COR-L47 (cell line): Measurements from ENCODE around the gene ANKRD62.
"Not testable (repeated sequence)": the region's sequence is repeated elsewhere in the genome, so short reads cannot be mapped to it uniquely, and the experiment has no call there.

Experiments used
- DNase-seq: peaks from one replicate; lab custom pipeline; 2025; lab: John Stamatoyannopoulos, UW

The ANKRD62 gene

GRCh38 chr18:12099160-12099559 is 5.5 kb downstream of the ANKRD62 start:
- no peak for DNase-seq

DNA sequence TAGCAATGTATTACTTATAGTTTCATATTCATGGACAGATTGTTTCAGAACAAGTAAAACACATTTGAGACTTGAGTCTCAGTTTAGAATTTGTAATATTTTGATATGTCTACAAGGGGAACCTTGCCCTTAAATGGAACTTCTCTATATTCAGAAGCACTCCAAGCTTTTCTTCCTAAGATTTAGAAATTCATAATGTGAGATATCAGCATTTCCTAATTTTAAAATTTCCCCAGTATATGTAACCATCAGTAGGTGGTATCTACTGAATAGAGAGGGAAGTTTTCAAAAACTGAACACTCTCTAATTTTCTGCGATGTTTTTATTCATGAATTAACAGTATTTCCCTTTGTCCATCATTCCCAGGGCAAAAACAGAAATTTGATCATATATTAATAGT is 7.6 kb downstream of the ANKRD62 start:
- no peak for DNase-seq

- DNase-seq: no peak
These were observed 8.6 kb downstream of the ANKRD62 start for GRCh38 chr18:12102136-12102842.

- DNase-seq: no peak
These were observed 12.8 kb downstream of the ANKRD62 start for GRCh38 chr18:12106471-12106870.

DNA sequence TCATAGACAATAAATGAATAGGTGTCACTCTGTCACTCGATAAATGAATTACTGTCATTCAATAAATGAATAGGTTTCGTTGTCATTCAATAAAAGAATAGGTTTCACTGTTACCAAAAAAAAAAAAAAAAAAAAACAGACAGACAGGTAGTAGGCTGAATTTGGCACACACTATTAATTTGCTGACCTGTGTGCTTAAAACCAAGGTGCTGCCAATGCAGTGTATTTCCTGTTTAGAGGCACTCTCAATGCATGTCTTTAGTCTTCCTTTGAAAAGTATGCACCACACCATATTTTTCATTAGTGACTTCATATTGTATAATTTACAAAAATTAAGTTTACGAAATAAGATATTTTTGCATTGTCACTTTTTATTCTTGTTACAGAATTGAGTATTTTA is 16.2 kb downstream of the ANKRD62 start:
- no peak for DNase-seq

- DNase-seq: no peak
These were observed 20.5 kb downstream of the ANKRD62 start for GRCh38 chr18:12113999-12114646.

GRCh38 chr18:12119358-12119757 is 25.7 kb downstream of the ANKRD62 start:
- DNase-seq: no peak

GRCh38 chr18:12121175-12122042 is 27.8 kb downstream of the ANKRD62 start:
- no peak for DNase-seq

DNA sequence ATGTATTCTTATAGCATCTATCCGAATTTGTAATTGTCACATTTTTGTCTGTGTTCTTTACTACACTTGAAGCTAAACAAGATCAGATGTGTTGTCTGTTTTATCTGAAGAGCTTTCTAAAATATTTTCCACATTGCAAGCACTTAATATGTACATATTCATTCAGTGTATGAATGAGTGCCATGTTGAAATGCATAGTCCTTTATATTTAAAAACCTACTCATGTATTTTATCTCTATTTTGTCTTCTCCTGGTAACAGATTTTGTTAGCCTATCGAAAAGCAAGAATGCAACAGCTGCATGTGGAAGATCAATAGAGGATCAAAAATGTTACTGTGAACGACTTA is 28.4 kb downstream of the ANKRD62 start:
- DNase-seq: not testable (repeated sequence)

DNA sequence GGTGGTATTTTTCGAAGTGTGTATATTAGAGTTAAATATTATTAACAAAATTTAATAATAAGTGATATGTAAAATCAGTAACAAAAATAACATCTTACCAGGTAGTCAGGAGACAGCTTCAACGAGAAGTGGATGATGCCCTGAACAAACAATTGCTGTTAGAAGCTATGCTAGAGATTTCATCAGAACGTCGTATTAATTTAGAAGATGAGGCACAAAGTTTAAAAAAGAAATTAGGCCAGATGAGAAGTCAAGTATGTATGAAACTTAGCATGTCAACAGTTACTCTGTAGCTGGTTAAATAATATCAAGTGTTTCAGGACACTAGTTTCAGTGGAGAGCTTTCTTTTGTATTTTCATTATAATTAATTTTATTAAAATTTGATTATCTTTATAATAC is 34.0 kb downstream of the ANKRD62 start:
- not testable (repeated sequence) for DNase-seq

- not testable (repeated sequence) for DNase-seq
These were observed 45.2 kb downstream of the ANKRD62 start for GRCh38 chr18:12138831-12139230.

- not testable (repeated sequence) for DNase-seq
These were observed 47.2 kb downstream of the ANKRD62 start for GRCh38 chr18:12140866-12141265.

DNA sequence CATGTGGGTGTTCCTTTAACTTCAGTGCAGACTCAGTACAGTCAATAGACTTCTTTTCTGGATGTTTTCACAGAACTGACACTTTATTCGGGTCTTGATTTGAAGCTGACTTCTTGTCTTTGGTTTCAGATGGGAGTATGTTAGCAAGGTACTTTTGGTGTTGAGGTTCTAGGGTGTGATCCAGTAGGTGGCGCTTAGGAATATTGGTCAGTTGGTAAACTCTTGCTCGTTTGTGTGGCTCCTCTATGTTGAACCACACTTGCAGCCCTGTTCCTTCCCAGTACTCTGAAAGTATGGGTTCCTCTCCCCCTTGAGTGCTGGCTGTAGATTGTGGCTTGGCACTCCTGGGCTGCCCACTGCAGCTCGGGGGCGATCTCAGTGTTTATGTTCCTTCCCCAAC is 48.1 kb downstream of the ANKRD62 start:
- not testable (repeated sequence) for DNase-seq

- DNase-seq: not testable (repeated sequence)
These were observed 55.8 kb downstream of the ANKRD62 start for GRCh38 chr18:12149431-12149830.

- DNase-seq: no peak
These were observed 60.7 kb downstream of the ANKRD62 start for GRCh38 chr18:12154361-12154760.

DNA sequence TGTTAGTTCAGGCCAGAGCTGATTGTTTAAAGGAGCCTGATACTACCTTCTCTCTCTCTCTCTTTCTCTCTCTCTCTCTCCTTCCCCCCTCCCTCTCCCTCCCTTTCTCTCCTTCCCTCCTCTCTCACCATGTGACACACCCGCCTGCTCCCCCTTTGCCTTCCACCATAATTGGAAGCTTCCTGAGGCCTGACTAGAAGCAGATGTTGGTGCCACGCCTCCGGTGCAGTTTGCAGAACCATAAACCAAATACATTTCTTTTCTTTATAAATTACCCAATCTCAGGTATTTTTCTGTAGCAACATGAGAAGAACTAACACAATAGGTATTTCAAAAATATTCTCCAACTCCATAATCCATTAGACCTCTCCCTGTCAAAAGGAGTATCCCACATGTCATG is 62.4 kb downstream of the ANKRD62 start:
- DNase-seq: no peak

GRCh38 chr18:12159446-12159845 is 65.8 kb downstream of the ANKRD62 start:
- no peak for DNase-seq

- no peak for DNase-seq
These were observed 69.1 kb downstream of the ANKRD62 start for GRCh38 chr18:12162786-12163185.

- no peak for DNase-seq
These were observed 71.6 kb downstream of the ANKRD62 start for GRCh38 chr18:12165038-12165768.
